Activated CD8-positive, alpha-beta memory T cell treated with anti-CD3 and anti-CD28 coated beads for 1 hour (primary cell): ENCODE results near the gene EFCAB6.

Experiments used
- DNase-seq, 2 donors: peaks; one replicate each; pipeline ENCODE4 v3.0.0-alpha.2; 2020; ENCODE audit warnings: low read depth in 1 of 2; ENCODE audit errors: extremely low read depth in 1 of 2

The EFCAB6 gene

GRCh38 chr22:43555561-43556515, 256.3 kb downstream of the EFCAB6 start:
- DNase-seq = no peak

GRCh38 chr22:43554694-43555365, 257.3 kb downstream of the EFCAB6 start:
- no peak for DNase-seq

GRCh38 chr22:43554259-43554636, 257.9 kb downstream of the EFCAB6 start:
- DNase-seq = no peak

- no peak for DNase-seq
Observed at GRCh38 chr22:43553451-43554258, 258.4 kb downstream of the EFCAB6 start.

- DNase-seq = no peak
Observed at GRCh38 chr22:43550672-43551071, 261.4 kb downstream of the EFCAB6 start.

GRCh38 chr22:43550024-43550620, 262.0 kb downstream of the EFCAB6 start:
- DNase-seq = no peak

GRCh38 chr22:43546186-43546585, 265.9 kb downstream of the EFCAB6 start:
- no peak for DNase-seq

- no peak for DNase-seq
Observed at GRCh38 chr22:43544289-43544673, 267.8 kb downstream of the EFCAB6 start.

GRCh38 chr22:43543522-43544288, 268.4 kb downstream of the EFCAB6 start:
- no peak for DNase-seq

- DNase-seq = no peak
Observed at GRCh38 chr22:43542681-43543521, 269.2 kb downstream of the EFCAB6 start.

GRCh38 chr22:43541462-43542407, 270.4 kb downstream of the EFCAB6 start:
- DNase-seq = no peak

- no peak for DNase-seq
Observed at GRCh38 chr22:43541022-43541421, 271.1 kb downstream of the EFCAB6 start.

- no peak for DNase-seq
Observed at GRCh38 chr22:43540529-43540923, 271.6 kb downstream of the EFCAB6 start.

- no peak for DNase-seq
Observed at GRCh38 chr22:43539572-43540528, 272.3 kb downstream of the EFCAB6 start.

- DNase-seq = no peak
Observed at GRCh38 chr22:43537019-43537585, 275.0 kb downstream of the EFCAB6 start.

- no peak for DNase-seq
Observed at GRCh38 chr22:43535741-43536140, 276.4 kb downstream of the EFCAB6 start.

- no peak for DNase-seq
Observed at GRCh38 chr22:43535336-43535735, 276.8 kb downstream of the EFCAB6 start.
